Stimulated activated CD8-positive, alpha-beta memory T cell treated with anti-CD3 and anti-CD28 coated beads, Interleukin-7, amount 100 ng/mL, for 4 hours (primary cell): ENCODE data around the gene DZIP1.

Experiments
- DNase-seq, 2 donors: peaks; one replicate each; pipeline ENCODE4 v3.0.0-alpha.2; 2020; ENCODE audit warnings: low read depth in 2 of 2

The DZIP1 gene

DNA sequence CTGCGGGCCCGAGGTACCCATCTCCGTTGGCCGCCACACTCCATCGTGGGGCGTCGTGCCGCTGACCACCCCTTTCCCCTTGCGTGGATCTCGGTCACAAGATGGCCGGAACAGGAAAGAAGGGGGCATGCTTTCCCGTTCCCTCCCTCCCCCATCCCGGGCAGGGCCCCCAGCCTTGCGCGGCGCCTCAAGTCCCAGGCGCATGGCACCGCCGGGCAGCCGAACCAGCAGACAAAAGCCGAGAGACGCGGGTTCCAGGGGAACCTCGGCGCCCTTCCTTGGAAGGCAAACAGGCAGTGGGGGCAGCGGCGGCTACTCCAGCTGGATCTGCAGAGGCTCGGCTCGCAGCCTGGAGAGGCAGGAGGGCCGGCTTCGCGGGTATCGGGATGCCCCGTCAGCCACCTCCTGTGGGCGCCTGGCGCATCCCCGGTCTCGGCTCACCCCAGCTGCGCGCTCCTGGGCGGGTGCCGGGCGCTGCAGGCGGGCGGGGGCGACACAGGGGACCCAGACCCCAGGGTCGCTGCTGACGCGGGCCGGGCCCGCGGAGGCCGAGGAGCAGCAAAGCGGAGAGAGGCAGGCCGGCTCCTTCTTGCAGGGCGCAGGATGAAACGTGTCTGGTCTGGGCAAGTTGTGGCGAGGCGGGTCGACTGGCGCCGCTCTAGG lies 439 bp downstream of the DZIP1 start:
- no peak for DNase-seq

DNA sequence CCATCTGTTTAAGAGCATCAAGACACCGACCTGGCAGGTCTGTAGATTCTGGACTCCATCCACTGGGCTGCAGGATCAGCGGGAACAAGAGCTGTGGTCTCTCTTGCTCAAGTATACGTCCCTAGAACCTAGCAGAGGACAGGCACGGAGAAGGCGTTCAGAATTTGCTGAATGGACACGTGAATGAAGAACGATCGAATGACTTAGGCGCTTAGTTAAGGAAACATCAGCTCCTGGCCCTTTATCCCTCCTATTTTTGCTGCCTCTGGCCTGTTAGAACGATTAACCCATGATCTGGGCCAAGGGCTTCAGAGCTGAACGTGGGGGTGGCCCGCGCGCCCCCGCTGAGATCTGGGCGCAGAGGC lies 953 bp downstream of the DZIP1 start:
- DNase-seq: no peak

GRCh38 chr13:95642999-95643398 lies 1.5 kb downstream of the DZIP1 start:
- DNase-seq: no peak

GRCh38 chr13:95642028-95642621 lies 2.4 kb downstream of the DZIP1 start:
- no peak for DNase-seq

DNA sequence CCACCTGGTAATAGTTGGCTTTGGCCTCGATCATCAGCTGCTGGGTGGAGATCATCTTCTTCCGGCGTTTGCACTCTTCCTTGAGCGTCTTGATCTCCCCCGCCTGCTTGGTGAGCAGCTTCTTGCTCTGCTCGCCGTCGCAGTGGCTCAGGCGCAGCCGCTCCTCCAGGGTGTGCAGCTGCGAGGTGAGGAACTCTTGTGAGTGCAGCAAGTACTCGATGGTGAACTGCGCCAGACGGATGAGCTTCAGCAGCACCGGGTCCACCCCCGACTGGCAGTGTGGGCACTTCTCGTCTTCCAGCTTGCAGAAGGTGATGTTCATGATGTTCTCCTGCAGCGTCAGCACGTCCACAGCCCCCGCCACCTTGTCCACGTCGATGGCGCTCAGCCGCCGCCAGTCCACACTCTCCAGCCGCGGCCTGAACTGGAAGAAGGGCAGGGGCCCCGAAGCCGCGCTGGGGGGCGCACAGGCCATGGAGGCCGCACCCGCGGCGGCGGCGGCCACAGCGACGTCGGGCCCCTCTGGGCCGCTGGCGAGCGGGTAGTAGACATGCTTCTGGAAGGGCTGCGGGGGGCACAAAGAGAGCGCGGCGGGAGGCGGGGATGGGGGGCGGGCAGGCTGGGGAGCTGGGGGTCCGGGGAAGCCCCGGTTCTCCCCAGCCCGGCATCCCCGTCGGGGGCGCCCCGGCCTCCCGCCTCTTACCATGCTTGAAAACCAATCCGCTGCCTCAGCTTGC lies 3.0 kb downstream of the DZIP1 start:
- no peak for DNase-seq

DNA sequence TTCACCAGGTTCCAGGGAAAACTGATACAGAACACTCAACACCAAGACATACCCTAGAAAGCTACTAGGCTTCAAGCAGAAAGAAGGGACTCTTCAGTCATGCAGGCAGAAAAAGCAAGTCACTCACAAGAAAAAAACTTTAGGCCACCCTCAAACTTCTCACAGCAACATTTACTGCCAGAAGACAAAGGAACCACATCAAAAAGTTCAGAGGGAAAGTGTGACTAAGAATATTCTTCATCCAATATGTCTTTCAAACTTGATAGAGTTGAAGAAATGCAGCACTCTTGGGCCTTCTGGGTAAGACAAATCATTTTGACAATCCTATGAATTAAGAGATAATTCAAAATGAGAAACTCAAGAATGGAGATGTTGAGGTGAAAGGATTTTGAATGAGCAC lies 7.7 kb downstream of the DZIP1 start:
- DNase-seq: no peak

DNA sequence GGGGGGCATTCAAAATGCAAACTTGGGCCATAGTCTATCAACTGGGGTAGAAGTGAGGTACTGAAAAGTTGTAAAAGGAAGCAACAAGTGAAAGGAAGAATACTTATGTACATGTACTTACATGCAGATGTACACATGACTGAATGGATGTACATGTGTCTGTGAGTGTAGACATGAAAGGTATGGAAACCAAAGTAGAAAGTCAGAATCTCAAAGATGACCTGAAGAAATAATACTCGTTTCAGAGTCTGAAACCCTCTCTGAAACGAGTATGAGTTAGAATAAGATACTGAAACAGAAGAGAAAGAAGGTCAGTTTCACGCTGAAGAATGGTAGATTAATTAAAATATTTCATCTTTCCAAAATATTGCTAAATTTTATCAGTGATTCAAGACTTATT lies 13.9 kb downstream of the DZIP1 start:
- DNase-seq: no peak

GRCh38 chr13:95629071-95629470 lies 15.4 kb downstream of the DZIP1 start:
- DNase-seq: no peak

DNA sequence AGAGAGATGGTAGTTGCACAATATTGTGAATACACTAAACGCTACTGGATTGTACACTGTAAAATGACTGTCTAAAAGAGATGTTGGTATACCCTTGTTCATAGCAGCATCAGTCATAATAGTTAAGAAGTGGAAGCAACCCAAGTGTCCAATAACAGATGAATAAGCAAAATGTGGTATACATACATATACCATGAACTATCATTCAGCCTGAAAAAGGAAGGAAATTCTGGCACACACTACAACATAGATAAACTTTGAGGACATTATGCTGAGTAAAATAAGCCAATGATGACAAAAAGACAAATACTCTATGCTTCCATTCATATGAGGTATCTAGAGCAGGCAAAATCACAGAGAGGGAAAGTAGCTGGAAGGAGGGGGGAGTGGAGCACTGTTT lies 16.0 kb downstream of the DZIP1 start:
- DNase-seq: no peak

- no peak for DNase-seq
These were observed 16.9 kb downstream of the DZIP1 start for GRCh38 chr13:95627590-95627989.

GRCh38 chr13:95626768-95627167 lies 17.7 kb downstream of the DZIP1 start:
- no peak for DNase-seq

DNA sequence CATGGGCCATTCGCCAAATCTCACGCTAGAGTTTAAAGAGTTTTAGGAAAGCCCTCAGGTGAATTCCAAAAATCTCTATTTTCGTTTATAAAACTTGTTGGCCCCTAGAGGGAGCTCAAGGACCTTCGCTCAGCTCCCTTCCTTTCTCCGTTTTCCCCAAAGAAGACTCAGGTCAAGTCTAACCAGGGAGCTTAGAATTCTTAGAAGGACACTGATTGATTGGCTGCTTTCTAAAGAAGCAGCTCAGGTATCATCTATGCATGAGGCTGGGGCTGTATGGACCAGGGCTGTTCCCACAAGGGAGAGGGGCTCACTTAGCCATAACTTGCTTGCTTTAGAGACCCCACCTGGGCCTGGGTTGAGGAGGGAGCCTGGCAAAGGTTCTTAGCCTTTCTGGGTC lies 20.5 kb downstream of the DZIP1 start:
- DNase-seq: no peak

DNA sequence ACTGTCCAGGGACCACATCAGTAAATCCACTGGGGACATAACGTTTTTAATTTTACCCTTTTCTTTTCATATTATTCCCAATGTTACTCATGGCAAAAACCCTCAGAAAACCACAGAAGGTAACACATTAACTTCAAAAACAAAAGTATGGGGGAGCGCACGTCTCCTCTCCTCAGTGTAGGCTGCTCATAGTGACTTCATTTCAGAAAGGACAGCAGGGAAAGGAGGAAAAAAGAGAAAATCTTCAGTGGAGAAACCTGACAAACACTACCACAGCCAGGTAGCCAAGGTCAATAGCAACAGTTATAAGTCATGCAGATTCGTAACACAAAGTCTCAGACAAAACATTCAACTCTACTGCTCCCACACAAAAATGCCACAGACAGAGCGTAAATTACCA lies 21.4 kb downstream of the DZIP1 start:
- DNase-seq: no peak

GRCh38 chr13:95620825-95621498 lies 23.5 kb downstream of the DZIP1 start:
- no peak for DNase-seq

DNA sequence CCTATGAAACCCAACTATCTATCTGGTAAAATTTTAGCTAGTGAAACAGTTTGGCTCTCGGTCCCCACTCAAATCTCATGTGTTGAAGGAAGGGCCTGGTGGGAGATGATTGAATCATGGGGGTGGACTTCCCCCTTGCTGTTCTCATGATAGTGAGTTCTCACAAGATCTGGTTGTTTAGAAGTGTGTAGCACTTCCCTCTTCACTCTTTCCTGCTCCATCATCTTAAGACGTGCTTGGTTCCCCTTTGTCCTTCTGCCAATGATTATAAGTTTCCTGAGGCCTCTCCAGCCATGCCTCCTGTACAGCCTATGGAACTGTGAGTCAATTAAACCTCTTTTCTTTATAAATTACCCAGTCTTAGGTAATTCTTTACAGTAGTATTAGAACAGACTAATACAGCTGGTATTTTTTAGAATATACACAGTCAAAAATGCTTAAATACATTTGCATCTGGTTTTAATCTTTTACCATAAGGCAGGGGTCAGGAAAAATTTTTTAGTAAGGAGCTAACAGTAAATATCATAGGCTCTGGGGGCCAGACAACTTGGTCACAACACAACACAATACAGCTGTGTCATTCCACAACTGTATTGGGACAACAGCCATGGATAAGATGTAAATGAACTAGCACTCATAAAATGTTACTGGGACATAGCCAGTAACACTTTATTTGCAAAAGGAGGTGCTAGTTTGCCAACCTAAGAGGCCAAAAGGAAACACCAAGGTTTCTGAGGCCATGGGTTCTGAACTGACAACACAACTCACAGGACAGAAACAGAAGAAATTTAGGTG lies 24.3 kb downstream of the DZIP1 start:
- no peak for DNase-seq

- no peak for DNase-seq
These were observed 29.0 kb downstream of the DZIP1 start for GRCh38 chr13:95615539-95615938.

- no peak for DNase-seq
These were observed 29.8 kb downstream of the DZIP1 start for GRCh38 chr13:95614641-95615245.

- DNase-seq: no peak
These were observed 35.7 kb downstream of the DZIP1 start for GRCh38 chr13:95608640-95609323.

DNA sequence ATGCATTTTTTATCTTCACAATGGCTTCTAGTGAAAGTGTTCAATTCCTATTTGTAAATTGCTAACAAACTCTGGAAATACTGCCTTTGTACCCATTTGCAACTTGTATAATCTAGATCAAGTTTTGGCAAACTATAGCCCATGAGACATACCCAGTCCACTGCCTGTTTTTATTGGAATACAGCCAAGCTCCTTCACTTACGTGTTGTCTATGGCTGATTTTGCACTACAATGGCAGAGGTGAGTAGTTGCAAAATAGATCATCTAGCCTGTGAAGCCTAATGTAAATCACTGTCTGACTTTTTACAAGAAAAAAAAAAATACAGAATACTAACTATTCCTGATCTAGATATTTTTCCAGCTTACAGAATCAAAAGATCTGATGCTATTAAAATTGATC lies 37.1 kb downstream of the DZIP1 start:
- DNase-seq: no peak

DNA sequence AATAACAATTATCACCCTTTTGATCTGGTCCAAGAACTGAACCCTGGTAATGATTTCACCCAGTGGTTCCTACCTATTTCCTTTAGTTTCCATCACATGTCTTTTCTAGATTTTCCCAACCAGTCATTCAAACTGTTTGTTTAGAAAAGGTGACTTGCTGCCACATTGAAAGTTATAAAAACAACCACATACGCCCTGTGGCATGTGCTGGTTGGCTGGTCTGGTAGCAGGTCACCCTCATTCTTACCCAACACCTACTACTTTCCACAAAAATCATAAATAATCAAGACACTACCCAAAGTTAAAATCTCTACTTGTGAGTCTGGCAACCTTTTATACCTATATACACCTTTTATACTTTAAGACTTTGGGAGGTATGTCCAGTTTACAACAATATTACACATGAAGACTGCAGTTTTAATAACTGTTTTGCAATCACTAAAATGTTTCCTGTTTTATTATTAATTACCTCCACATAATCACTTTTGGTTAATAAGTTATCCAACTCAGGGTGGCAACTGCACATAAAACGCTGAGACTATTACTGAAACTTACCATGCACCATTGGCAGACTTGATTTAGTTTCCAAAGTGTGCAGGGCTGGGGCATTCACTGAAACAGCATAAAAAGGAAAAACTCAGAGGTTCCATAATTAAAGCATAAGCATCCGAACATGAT lies 38.9 kb downstream of the DZIP1 start:
- DNase-seq: no peak
